Gastroesophageal sphincter (tissue), 3 donors: ENCODE measurements around the gene RPLP2.

Experiments
- EP300 ChIP-seq: sonication (generic); formaldehyde crosslinking; IDR thresholded peaks from one replicate; pipeline ENCODE4 v1.6.1; 2017; ENCODE audit warnings: antibody characterized with exemption, mild to moderate bottlenecking
- TF ChIP-seq, protein P1 (sequence below), 4 experiments: fragments of 200-600 bp in 2 of 4; fragments of 450-650 bp in 2 of 4; sonication (generic) in 1 of 4; IDR thresholded peaks; one replicate each; pipeline ENCODE4 v1.5.1; 2017 to 2019; ENCODE audit warnings: antibody characterized with exemption in 4 of 4, mild to moderate bottlenecking in 2 of 4, moderate library complexity in 2 of 4

DNA sequence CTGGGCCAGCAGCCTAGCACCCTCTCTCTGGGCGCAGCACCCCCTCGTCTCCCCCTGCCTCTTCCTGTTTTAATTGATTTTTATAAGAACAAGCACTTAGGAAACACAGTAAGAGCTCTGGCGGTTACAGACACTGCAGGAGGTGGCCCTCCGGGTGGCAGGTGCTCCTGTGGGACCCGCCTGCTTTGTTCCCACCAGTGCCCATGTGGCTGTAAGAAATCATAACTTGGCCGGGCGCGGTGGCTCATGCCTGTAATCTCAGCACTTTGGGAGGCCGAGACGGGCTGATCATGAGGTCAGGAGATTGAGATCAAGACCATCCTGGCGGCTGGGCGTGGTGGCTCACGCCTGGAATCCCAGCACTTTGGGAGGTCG is 51.3 kb downstream of the RPLP2 start:
- TF ChIP-seq, protein P1, sequence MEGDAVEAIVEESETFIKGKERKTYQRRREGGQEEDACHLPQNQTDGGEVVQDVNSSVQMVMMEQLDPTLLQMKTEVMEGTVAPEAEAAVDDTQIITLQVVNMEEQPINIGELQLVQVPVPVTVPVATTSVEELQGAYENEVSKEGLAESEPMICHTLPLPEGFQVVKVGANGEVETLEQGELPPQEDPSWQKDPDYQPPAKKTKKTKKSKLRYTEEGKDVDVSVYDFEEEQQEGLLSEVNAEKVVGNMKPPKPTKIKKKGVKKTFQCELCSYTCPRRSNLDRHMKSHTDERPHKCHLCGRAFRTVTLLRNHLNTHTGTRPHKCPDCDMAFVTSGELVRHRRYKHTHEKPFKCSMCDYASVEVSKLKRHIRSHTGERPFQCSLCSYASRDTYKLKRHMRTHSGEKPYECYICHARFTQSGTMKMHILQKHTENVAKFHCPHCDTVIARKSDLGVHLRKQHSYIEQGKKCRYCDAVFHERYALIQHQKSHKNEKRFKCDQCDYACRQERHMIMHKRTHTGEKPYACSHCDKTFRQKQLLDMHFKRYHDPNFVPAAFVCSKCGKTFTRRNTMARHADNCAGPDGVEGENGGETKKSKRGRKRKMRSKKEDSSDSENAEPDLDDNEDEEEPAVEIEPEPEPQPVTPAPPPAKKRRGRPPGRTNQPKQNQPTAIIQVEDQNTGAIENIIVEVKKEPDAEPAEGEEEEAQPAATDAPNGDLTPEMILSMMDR (IDR thresholded peaks at IDR 0.05): no peak
- TF ChIP-seq EP300: no peak
